Activated CD4-positive, alpha-beta T cell treated with anti-CD3 and anti-CD28 coated beads, Interleukin-2, amount 50 U/mL, for 1 hour (primary cell): ENCODE measurements around the gene MAML3.
"Not testable (repeated sequence)": the region's sequence is repeated elsewhere in the genome, so short reads cannot be mapped to it uniquely, and the experiment has no call there.

Experiments used
- DNase-seq: peaks from one replicate; pipeline ENCODE4 v3.0.0-alpha.2; 2020

MAML3 gene

DNA sequence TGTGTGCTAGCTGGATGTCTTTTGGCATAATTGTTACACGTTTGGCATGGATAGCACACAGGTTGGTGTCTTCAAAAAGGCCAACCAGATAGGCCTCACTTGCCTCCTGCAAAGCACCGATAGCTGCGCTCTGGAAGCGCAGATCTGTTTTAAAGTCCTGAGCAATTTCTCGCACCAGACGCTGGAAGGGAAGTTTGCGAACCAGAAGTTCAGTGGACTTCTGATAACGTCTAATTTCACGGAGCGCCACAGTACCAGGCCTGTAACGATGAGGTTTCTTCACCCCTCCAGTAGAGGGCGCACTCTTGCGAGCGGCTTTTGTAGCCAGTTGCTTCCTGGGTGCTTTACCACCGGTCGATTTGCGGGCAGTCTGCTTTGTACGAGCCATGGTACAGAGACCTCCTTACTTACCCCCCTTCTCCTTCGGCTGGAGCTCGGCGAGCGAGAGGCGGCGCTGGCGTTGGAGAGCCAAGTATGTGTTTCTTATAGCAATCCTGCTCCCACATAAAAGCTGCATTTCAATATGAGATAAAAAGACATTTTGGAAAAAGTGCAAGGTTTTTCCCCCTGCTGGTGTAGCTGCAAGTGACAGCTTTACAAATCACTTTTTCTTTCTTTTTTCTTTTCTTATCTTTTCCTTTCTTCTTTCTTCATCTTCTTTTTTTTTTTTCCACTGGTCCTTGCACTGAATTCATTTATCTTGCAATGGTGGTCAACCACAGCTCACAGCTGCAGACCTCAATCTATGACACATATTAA is 455.6 kb downstream of the MAML3 start:
- not testable (repeated sequence) for DNase-seq

DNA sequence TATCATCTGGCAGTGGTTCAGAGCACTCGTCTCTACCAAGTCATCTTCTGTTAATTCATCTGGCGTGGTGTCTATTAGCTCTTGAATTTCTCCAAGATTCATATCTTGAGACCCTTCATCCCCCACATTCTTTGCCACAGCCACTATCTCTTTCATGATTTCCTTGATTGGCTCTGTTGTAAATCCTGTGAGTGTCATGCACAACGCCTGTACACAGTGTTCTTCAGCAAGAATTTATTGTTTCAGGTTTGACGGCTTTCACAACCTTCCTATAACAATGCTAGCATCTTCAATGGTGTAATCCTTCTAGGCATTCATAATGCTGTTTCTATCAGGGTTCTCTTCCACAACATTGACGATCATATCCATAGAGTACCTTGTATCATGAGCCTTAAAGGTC is 457.5 kb downstream of the MAML3 start:
- DNase-seq = no peak

DNA sequence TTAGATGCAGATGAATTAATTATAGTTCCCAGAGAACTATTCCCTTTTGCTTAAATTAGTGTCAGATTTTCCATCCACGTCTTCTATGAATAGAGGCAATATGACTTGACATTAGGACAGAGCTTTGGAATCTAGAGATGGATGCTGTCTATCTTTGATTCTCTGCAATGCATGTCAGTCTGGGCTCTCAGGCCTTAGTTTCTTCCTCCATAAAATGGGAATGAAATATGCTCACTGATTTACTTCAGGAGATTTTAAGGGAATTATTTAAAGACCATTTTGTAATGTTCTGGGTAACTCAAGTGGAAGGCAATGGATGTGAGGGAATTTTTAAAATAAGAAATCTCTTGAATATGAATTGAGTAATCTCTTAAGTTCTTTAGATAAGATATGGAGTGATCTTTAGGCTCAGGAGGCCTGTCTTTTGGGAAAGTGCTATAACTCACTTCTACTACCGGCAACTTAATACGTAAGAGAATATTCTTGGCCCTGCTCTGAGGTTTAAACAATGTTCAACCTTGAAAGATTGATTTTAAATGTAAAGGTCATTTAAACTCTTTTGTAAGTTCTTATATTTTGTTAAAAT is 459.4 kb downstream of the MAML3 start:
- no peak for DNase-seq

DNA sequence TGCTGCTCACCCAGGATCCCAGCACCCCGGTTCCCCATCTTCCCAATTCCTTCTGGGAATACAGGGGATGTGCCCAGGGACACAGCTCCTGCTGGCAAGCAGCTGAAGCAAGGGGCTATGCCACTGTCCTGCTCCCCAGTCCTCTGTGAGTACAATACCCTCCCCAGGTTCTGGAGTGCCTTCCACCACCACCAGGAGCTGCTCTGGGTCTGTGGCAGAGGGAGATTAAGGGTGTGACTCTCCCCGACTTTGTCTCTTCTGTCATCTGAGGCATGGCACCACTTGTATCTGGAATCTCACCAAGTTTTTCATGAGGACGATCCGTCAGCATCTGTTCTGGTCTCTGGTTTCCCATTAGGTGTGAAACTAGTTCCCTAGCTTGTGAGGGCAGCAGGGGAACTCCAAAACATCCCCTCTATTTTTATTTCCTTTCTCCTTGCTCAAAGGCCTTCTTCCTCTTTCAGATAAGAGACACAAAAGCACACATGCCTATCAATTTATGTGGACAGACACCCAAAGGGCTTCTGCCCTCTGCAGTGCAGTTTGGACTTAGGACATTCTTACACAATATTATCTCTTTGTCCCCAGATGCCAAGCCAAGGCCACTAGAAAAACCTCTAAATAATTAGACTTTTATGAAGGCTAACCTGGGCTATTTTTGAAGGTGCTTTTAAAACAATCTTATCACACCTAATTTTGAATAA is 461.5 kb downstream of the MAML3 start:
- no peak for DNase-seq

DNA sequence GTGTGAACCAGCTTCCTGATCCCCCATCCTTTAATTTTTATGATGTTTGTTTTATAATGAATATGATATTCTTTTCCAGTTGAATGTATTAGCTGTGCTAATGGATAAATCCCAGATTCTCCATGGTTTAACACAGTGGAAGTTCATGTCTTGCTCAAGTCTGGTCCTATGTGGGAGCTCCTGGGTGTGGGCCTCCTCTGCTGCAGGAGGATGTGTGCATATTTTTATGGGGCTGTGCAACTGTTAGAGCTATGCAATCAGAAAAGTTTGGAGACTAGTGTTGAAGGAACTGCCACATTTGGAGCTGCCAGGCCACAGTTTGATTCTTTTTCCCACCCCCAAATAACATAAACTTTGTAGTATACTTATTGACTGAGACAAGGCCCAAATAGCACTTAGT is 463.6 kb downstream of the MAML3 start:
- no peak for DNase-seq

DNA sequence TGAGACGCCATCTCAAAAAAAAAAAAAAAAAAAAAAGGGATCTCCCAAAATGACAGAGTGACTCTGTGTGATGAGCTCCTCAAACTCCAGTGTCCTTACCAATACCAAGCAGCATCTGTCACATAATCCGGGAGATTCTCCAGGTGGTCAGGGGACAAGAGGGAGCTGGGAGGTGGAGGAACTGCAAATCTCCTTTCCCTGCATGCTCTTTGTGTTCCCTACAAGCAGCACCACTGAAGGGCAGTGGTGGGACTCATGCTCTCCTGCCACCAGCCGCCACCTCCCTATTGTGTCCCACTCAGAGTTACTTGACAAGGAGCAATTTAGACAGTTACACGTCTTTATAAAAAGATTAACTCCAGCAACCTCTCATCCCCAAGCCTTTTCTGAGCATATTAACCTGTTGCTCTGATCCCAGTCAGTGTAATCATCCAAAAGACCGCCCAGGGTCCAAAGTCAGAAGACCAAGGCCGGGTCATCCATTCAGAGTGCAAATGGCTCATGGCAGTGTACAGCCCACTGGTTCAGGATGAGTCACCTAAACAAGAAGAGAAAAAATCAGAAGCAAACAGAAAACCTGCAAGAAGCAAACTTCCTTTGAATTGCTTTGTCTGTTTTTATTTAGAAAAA is 464.8 kb downstream of the MAML3 start:
- no peak for DNase-seq

DNA sequence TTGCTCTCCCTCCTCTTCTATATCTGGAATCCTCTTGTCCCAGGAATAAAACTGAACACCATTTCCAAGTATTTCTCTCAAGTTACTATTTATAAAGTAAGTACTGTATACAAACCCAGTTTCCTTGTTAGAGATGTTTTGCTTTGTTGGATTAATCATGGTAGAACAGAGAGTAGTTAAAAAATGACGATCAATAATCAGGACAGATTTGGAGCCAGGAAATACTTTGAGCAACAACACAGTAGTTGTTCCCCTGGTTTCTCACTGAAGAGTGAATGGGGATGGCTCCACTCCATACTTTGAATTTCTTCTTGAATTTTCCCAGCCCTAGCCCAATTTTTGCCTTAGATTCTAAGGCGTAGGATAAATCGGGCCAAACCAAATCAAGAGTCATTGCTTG is 467.0 kb downstream of the MAML3 start:
- DNase-seq = no peak

DNA sequence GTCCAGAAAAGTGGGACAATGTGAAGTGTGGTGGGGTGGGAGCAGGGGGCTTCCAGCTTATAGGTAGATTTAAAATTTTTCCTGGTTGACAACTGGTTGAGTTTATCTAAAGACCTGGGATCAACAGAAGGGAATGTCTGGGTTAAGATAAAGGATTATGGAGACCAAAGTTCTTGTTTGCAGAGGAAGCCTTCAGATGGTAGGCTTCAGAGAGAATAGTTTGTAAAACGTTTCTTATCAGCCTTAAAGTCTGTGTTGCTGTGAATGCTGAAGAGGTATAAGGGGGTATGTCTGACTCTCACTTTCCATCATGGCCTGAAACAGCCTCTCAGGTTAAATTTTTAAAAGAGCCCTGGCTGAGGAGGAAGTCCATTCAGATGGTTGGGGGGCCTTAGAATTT is 467.9 kb downstream of the MAML3 start:
- no peak for DNase-seq

DNA sequence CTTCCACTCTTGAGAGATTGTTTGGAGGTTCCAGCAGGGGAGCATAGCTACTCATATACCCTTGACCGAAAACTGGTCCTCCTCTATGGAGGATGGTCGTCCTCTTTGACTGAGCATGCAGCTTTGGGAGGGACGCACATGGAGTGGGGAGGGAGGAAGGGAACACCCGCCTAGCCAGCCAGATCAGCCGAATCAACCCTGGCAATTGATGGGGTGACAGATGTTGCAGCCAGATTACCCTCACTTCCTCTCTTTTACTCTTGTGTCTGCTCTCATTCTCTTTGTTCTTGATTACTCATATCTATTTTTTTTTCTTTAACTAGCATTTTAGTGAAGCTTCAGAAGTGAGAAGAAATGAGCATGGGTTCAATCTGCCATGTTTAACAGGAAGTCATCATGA is 468.8 kb downstream of the MAML3 start:
- no peak for DNase-seq

DNA sequence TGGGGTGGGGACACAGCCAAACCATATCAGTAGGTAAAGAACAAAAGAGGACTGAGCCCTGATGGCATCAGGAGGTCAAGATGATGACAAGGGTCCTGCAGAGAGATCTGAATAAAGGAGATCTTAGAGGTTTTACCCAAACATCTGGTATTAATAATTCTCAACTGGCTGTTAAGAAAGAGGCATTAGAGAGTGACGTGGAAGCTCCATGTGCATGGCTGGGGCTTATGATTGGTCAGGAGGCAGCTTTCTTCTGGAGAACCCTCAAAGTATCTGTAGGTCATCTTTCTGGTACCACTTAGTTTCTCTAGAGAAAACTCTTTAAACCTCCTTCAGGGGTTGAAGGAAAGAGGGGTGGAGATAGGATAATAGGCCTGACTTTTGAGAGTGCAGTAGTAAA is 469.6 kb downstream of the MAML3 start:
- DNase-seq = no peak

DNA sequence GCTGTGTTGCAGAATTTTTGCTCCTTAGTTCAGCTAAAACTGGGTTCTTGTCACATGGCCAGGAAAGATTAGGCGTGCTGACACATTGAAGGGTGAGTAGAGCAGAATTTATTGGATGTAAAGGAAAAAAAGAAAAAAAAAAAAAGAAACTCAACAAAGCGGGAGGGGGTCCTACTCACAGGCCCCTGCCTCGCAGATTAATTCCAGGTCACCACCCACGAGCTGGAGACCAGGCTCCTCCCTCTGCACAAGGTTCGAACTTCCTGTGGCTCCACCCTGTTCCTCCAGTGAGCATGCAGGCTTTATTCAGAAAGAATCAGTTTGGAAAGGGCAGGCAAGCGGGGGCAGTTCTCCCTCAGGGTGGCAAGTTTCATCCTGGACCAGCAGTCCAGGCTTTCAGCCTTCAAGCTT is 471.2 kb downstream of the MAML3 start:
- DNase-seq = no peak

DNA sequence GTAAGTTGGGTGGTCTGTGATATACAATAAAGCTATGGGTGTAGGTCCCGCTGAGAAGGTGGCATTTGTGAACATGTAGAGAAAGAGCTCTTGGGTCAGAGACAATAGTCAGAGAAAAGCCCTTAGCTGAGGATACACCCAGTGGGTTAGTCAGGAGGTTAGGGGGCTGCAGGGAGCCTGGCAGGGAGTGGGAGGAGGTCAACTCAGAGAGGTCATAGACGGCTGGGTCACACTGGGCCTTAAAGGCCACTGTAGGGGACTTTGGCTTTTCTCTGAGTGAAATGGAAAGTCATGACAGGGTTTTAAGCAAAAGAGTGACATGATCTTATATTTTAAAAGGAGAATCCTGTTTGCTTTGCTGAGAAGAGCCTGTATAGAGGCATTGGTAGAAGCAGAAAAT is 471.7 kb downstream of the MAML3 start:
- no peak for DNase-seq

DNA sequence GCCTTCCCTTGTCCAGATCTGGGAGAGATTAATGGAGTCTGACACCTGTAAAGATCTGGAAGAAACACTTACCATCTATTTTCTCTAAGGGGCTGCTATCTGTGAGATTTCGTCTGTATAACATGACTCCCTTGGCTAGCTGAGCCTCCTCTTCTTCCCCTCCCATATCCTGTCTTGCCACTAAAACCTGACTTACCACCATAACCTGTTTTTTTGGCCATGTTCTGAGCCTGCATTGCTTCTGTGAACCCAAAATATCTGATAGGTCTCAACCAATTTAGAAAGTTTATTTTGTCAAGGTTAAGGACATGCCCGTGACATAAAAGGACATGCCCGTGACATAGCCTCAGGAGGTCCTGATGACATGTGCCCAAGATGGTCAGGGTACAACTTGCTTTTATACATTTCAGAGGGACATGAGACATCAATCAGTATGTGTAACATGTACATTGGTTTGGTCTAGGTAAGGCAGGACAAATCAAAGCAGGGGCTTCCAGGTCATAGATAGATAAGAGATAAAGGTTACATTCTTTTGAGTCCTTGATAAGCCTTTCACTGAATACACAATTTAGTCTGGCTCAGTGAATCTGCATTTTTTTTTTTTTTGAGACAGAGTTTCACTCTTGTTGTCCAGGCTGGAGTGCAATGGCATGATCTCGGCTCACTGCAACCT is 476.9 kb downstream of the MAML3 start:
- no peak for DNase-seq

DNA sequence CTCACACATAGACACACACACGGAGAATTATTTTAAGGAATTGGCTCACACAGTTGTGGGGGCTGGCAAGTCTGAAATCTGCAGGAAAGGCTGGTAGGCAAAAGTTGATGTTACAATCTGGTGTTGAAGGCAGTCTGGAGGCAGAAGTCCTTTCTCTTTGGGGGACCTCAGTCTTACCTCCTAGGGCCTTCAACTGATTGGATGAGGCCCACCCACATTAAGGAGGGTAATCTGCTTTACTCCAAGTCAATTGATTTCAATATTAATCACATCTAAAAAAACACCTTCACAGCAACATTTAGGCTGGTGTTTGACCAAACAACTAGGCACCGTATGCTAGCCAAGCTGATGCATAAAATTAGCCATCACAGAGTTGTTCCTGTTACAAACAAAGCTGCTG is 477.6 kb downstream of the MAML3 start:
- DNase-seq = no peak

DNA sequence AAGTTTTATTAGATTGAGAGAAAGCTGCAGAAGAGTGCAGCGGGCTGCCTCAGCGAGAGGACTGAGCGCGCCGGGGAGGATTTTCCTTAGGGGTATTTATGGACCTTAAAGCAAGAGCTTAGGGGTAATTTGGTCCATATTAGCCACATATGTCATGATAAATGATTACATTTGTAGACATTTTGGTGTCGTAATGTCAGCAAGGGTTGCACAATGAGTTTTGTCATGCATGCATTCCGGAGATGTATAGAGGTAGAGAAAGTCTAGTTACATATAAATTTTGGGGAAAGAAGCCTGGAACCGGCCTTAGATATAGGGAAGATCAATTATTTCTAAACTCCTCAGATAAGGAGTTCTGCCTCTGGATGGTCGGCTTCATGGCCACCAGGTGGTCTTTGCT is 478.3 kb downstream of the MAML3 start:
- DNase-seq = no peak

DNA sequence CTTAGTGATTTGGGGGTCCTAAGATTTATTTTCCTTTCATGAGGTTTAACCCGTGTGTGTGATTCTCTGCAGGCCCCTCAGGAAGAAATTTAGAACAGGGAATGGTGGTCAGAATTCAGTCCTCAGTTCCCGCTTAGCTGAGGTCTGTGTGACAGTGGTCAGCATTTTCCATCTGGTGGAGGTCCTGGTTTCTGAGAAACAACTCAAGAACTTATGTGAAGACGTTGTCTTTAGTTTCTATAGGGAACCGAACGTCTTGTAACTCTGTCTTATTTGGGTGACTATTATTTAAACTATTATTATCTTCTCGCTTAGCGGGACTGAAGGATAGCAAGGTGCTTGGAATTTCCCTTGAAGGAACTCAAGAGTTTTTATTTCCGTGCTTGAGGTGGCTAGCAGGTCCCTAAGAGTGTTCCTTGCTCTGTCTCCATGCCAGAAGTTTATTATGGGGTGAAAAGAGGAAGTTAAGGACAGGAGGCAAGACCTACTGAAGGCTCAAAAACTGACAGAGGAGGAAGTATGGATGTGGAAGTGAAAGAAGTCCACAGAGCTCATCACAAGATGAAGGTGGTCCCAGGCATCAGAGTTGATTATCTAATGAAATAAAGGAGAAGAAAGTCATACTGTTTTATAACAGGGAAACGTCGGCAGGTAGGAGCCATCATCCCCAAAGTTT is 479.0 kb downstream of the MAML3 start:
- DNase-seq = no peak

DNA sequence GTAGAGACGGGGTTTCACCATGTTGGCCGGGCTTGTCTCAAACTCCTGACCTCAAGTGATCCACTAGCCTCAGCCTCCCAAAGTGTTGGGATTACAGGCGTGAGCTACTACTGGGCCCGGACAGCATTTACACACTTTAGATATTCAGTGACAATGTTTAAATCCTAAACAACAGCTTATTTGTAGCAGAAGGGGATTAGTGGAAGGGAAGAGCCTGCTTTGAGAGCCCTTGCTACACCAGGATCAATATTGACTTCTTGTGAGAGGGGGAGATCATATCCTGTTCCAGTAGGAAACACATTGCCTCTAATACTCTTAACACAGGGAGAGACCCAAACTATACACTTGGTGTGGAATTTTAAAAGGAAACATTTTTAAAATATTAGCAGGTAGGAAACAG is 481.3 kb downstream of the MAML3 start:
- no peak for DNase-seq

DNA sequence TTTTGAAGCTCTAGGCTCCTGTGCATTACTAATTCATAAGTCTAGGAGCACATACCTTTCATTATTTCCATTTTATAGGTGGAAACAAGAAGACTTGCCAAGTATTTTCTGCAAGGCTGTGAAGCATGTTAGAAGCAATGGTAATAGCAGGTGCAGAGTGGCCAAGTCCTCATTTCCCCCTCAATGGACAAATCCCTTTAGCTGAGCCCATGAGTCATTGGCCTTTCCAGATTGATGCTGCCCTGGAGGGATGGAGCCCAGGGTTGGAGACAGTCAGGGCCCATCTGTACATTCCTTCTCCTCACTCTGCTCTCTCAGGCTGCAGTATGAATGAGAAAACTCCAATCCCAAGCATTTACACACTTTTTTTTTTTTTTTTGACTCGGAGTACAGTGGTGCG is 481.8 kb downstream of the MAML3 start:
- no peak for DNase-seq

DNA sequence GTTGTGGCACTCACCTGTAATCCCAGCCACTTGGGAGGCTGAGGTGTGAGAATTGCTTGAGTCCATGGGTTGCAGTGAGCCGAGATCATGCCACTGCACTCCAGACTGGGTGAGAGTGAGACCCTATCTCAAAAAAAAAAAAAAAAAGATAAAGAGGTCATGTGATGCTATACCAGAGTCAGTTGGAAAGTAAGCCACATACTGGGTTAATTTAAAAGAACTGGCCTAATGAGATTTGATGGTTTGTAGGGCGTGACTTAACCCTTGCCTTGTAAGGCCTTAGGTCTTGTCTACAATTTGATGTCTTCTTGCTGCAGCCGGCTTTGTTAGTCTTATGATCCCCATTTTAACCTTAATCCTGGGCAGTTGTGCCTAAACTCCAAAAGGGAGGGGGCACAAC is 483.2 kb downstream of the MAML3 start:
- no peak for DNase-seq

DNA sequence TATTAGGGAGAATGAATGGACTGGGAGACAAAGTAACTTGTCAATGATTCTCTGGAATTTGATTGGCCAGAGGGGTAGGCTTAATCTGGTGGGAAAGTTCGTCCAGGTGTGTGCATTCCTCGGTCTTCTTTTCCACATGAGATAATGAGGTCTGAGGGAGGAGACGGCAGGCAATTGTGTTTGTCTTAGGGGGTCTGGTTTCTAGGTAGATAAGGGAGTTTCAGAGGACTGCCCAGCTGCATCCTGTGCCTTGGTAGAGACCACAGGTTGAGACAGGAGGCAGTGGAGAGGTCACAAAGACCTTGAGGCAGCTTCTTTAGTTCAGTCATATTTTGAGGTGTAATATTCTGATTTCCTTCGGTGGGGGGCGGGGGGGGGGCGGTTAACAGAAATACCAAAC is 484.1 kb downstream of the MAML3 start:
- no peak for DNase-seq

DNA sequence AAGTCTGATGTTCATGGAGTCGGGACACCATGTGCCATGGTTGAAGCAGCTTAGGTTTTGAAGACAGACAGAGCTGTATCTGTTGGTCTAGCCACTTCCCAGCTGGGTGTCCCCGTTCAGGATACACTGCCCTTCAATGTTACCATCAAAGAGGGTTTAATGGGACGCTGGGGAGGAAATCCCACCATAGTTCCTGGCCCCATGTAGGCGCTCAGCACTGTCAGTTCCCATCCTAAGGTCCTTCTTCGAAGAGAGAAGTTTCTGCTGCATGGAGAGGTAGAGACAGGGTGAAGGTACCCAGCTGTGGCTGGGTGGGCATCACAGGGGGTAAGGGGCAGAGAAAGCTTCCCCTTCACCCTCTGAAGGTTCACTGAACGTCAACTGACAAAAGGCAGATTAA is 484.6 kb downstream of the MAML3 start:
- DNase-seq = no peak

DNA sequence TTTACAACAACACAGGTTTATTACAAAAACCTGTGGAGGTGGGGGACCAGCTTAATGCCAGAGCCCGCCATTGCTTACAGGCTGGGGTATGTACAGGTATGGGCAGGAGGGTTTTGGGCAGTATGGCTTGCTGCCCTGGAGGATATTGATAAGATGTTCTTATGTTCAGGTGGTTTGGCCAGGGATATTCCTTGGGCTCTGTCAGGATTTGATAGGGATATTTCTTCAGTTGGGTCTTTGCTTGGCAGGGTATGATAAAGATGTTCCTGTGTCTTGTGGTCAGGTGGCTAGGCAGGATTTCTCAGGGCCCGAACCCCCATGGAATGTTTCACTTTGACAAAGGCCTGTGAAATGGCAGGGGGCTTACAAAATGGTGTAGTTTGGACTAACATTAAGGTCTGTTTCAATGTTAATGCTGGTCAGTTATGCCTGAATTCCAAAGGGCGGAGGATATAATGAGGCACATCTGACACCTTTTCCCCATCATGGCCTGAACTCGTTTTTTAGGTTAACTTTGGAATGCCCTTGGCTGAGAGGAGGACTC is 485.3 kb downstream of the MAML3 start:
- DNase-seq = no peak

DNA sequence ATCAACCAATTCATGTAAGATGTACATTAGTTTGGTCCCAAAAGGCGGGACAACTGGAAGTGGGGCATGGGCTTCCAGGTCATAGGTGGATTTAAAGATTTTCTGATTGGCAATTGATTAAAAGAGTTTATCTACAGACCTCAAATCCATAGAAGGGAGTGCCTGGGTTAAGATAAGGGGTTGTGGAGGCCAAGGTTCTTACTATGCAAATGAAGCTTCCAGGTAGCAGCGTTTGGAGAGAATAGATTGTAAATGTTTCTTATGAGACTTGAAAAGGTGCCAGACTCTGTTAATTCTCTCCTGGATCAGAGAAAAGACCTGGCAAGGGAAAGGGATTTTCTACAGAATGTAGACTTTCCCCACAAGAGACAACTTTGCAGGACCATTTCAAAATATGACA is 485.9 kb downstream of the MAML3 start:
- no peak for DNase-seq
